Left ventricle myocardium inferior (tissue), 1 donor: Measurements from ENCODE around the gene CERS5. TPM values are rescaled to one million over a fixed set of nuclear protein-coding genes. Genes with fewer than 3 reads are reported as not detected.

Experiments used
- DNase-seq: peaks from one replicate; pipeline ENCODE4 v3.0.0-alpha.2; 2020
- H3K27ac ChIP-seq: fragments of 200-600 bp; replicated peaks from 2 replicates; pipeline ENCODE4 v1.8.0; 2021
- H3K27me3 ChIP-seq: fragments of 200-600 bp; 2 replicates; pipeline ENCODE4 v1.8.0; 2021; ENCODE audit warnings: low read depth
- H3K36me3 ChIP-seq: fragments of 200-600 bp; 2 replicates; pipeline ENCODE4 v1.8.0; 2021
- H3K4me1 ChIP-seq: fragments of 200-600 bp; 2 replicates; pipeline ENCODE4 v1.8.0; 2021
- H3K4me3 ChIP-seq: fragments of 200-600 bp; 2 replicates; pipeline ENCODE4 v1.8.0; 2021; ENCODE audit warnings: mild to moderate bottlenecking, moderate library complexity
- H3K9me3 ChIP-seq: fragments of 200-600 bp; replicated peaks from 2 replicates; pipeline ENCODE4 v1.8.0; 2021
- CTCF ChIP-seq: fragments of 200-600 bp; IDR thresholded peaks from 2 replicates; pipeline ENCODE4 v1.8.0; 2021; ENCODE audit warnings: antibody characterized with exemption, mild to moderate bottlenecking, borderline replicate concordance
- intact Hi-C: fragments of 100-400 bp; cut with micrococcal nuclease; formaldehyde crosslinking; loops from one replicate; pipeline ENCODE4 v1.11.0; 2022
- total RNA-seq: library from RNA; stranded (reverse); fragmentation: NEBNext Ultra II Directional; extraction: Animal tissue kit (Norgen Biotek cat#: 25700); gene quantifications from one replicate; pipeline ENCODE4 v1.2.1, GENCODE V29; 2021
- donor health status: DM: no; HTN: yes; CAD: no; lungs with severe emphysema.

Gene CERS5
- total RNA-seq, 1 donor from 2014 or later: 7.6 TPM

GRCh38 chr12:50090391-50090790 lies 76.8 kb downstream of the CERS5 start:
- H3K9me3 ChIP-seq: no peaks in the 10 kb centered on the region
- no peak for DNase-seq
- H3K27me3 ChIP-seq: no peaks in the 10 kb centered on the region
- TF ChIP-seq CTCF: no peak
- intact Hi-C loops: no loop called here
- H3K27ac ChIP-seq: no peak overlapping the region
- H3K4me3 ChIP-seq: no peak overlapping the region
- peaks cover 87% of the 10 kb centered on the region for H3K36me3 ChIP-seq
- peaks cover 22% of the 10 kb centered on the region for H3K4me1 ChIP-seq

DNA sequence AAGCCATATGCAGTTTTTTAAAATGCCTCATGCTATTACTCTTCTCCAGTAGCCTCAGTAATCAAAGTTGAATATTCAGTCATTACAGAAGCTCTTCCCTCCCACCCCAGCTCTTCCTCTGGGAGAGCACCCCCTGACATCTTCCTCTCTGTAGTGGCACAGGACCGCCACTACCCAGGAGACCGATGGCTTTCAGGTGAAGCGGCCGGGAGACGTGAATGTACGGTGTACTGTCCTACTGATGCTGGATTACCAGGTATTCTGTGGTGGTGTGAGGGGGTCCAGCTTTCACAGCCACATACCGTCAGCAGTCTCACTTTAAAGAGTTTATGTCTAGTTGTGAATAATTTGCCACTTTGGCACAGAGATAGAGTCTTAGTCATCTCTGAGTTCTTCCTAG lies 77.4 kb downstream of the CERS5 start:
- TF ChIP-seq CTCF: no peak
- Histone ChIP-seq H3K4me1 (peaks cover 27% of the 10 kb centered on the region), H3K27me3 (no peaks in the 10 kb centered on the region), H3K36me3 (peaks cover 80% of the 10 kb centered on the region), H3K27ac (no peak overlapping the region), H3K4me3 (no peak overlapping the region), H3K9me3 (no peaks in the 10 kb centered on the region)
- intact Hi-C loops: no loop called here
- no peak for DNase-seq

DNA sequence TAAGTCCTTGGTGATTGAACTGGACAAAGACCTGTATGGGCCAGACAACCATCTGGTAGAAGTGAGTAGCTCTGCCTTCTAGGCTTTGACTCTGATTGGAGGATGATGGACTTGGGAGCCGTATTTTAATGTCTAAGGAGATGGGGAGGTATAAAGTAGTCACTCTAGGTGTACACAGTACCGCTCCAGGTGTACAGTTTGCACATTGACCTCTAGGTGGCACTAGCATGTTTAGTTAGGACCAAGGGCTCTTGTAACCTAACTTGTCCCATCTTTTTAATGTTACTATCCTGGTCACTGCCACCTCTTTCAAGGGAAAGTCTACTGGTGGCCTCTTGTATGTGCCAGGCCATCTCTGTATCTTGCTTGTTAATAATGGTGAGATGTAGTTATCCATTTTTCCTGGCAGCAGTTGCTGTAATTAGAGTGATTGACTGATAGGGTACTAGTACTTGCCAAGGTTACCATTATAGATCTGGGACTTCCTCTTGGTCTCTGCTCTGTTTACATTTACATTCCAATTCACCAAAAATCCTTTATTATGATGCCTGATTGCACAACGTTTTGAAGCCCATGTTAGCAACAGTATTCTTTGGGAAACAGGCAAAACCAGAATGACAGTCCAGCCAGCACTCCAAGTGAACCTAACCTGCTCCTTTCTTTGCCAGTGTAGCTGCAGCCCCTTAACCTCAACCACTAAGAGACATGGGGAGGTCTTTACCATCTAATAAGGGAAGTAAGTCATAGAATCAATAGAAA lies 78.4 kb downstream of the CERS5 start:
- Histone ChIP-seq H3K27ac (no peak overlapping the region), H3K27me3 (no peaks in the 10 kb centered on the region), H3K4me3 (no peak overlapping the region), H3K36me3 (peaks cover 71% of the 10 kb centered on the region), H3K4me1 (peaks cover 36% of the 10 kb centered on the region), H3K9me3 (no peaks in the 10 kb centered on the region)
- intact Hi-C loops: no loop called here
- DNase-seq: no peak
- TF ChIP-seq CTCF: peak; percentile 89

DNA sequence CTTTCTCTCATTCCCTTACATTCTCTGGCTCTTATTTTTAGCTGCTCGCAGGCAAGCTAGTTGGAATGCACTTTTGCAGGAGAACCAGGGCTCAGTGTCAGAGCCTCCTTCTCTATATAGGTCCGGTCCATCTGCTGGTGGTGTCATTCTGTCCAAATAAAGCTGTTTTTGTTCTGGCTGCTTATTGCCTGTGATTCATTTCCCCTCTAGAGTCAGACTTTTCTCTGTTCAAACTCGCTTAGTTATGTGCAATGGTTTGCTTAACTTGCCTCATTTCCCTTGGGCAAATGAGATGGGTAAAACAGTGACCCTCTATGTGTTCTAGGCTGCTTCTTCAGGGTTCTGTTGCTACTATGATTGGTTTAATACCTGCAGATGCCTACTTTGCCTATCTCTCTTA lies 79.2 kb downstream of the CERS5 start:
- Histone ChIP-seq H3K36me3 (peaks cover 63% of the 10 kb centered on the region), H3K9me3 (no peaks in the 10 kb centered on the region), H3K4me1 (peaks cover 36% of the 10 kb centered on the region), H3K27ac (no peak overlapping the region), H3K27me3 (no peaks in the 10 kb centered on the region), H3K4me3 (no peak overlapping the region)
- TF ChIP-seq CTCF: no peak
- DNase-seq: no peak
- intact Hi-C loops: no loop called here

GRCh38 chr12:50087151-50087550 lies 80.0 kb downstream of the CERS5 start:
- no peak for DNase-seq
- H3K4me3 ChIP-seq: no peak overlapping the region
- intact Hi-C loops: no loop called here
- H3K4me1 ChIP-seq: peaks cover 36% of the 10 kb centered on the region
- H3K36me3 ChIP-seq: peaks cover 55% of the 10 kb centered on the region
- no peak overlapping the region for H3K27ac ChIP-seq
- H3K9me3 ChIP-seq: no peaks in the 10 kb centered on the region
- TF ChIP-seq CTCF: no peak
- no peaks in the 10 kb centered on the region for H3K27me3 ChIP-seq
